LNCAP (cell line): ENCODE data around the gene PTPN2.

Experiments used
- CTCF ChIP-seq: fragments of 450-650 bp; IDR thresholded peaks from 2 replicates; pipeline ENCODE4 v1.5.1; 2017; ENCODE audit warnings: mild to moderate bottlenecking

Gene PTPN2

GRCh38 chr18:12765126-12765525 is 118.9 kb downstream of the PTPN2 start:
- TF ChIP-seq CTCF, result no peak; the same call in 1 of the 2 replicates

- no peak for TF ChIP-seq CTCF
Observed at GRCh38 chr18:12754511-12754910, 129.5 kb downstream of the PTPN2 start.

GRCh38 chr18:12751891-12752290 is 132.1 kb downstream of the PTPN2 start:
- TF ChIP-seq CTCF, result no peak

GRCh38 chr18:12751503-12751884 is 132.5 kb downstream of the PTPN2 start:
- no peak for TF ChIP-seq CTCF

- TF ChIP-seq CTCF, result no peak
Observed at GRCh38 chr18:12750715-12751502, 133.1 kb downstream of the PTPN2 start.

- no peak for TF ChIP-seq CTCF
Observed at GRCh38 chr18:12750076-12750714, 133.8 kb downstream of the PTPN2 start.

- no peak for TF ChIP-seq CTCF
Observed at GRCh38 chr18:12749121-12749520, 134.9 kb downstream of the PTPN2 start.
